ENCODE measurements around the gene MEGF10.

The MEGF10 gene

GRCh38 chr5:127440831-127441230 is 150.2 kb downstream of the MEGF10 start:
- DNase-seq (ENCODE audit: low spot score), result no peak

- no peak for DNase-seq (ENCODE audit: low spot score)
Measured at GRCh38 chr5:127441799-127442484, 151.3 kb downstream of the MEGF10 start.

- DNase-seq (ENCODE audit: low spot score), result no peak
Measured at GRCh38 chr5:127444171-127444570, 153.6 kb downstream of the MEGF10 start.

- no peak for DNase-seq (ENCODE audit: low spot score)
Measured at GRCh38 chr5:127445328-127445727, 154.7 kb downstream of the MEGF10 start.

- DNase-seq (ENCODE audit: low spot score), result no peak
Measured at GRCh38 chr5:127446626-127447025, 156.0 kb downstream of the MEGF10 start.

GRCh38 chr5:127447827-127448226 is 157.2 kb downstream of the MEGF10 start:
- DNase-seq (ENCODE audit: low spot score), result no peak

GRCh38 chr5:127450046-127450445 is 159.4 kb downstream of the MEGF10 start:
- no peak for DNase-seq (ENCODE audit: low spot score)

- no peak for DNase-seq (ENCODE audit: low spot score)
Measured at GRCh38 chr5:127451096-127451495, 160.5 kb downstream of the MEGF10 start.

GRCh38 chr5:127452626-127453025 is 162.0 kb downstream of the MEGF10 start:
- DNase-seq (ENCODE audit: low spot score), result no peak

GRCh38 chr5:127471211-127471610 is 180.6 kb downstream of the MEGF10 start:
- DNase-seq (ENCODE audit: low spot score), result no peak

- DNase-seq (ENCODE audit: low spot score), result no peak
Measured at GRCh38 chr5:127472700-127473099, 182.1 kb downstream of the MEGF10 start.

- no peak for DNase-seq (ENCODE audit: low spot score)
Measured at GRCh38 chr5:127486471-127486870, 195.9 kb downstream of the MEGF10 start.

GRCh38 chr5:127492854-127493738 is 202.5 kb downstream of the MEGF10 start:
- peak; percentile 51 for DNase-seq (ENCODE audit: low spot score)

- no peak for DNase-seq (ENCODE audit: low spot score)
Measured at GRCh38 chr5:127498548-127498947, 208.0 kb downstream of the MEGF10 start.

- no peak for DNase-seq (ENCODE audit: low spot score)
Measured at GRCh38 chr5:127505905-127506304, 215.3 kb downstream of the MEGF10 start.

GRCh38 chr5:127506616-127507015 is 216.0 kb downstream of the MEGF10 start:
- no peak for DNase-seq (ENCODE audit: low spot score)

- DNase-seq (ENCODE audit: low spot score), result no peak
Measured at GRCh38 chr5:127508644-127509373, 218.2 kb downstream of the MEGF10 start.
